H1 (cell line): ENCODE data around the gene CELF4.

Experiments
- CTCF ChIP-seq, 3 experiments: IDR thresholded peaks; 1 replicate in 2 of 3; 2 replicates in 1 of 3; pipeline versions ENCODE4 v1.5.1 to v1.6.1; 2011; ENCODE audit warnings: low read length in 3 of 3, mild to moderate bottlenecking in 3 of 3, inconsistent platforms in 2 of 3, low read depth in 1 of 3, moderate library complexity in 1 of 3; ENCODE audit not compliant: insufficient read depth in 1 of 3; ENCODE audit errors: control extremely low read depth in 1 of 3
- EGR1 ChIP-seq: IDR thresholded peaks from 2 replicates; pipeline ENCODE4 v1.6.1; 2011; ENCODE audit warnings: low read depth, low read length, borderline replicate concordance
- GABPA ChIP-seq: IDR thresholded peaks from 2 replicates; pipeline ENCODE4 v1.6.1; 2011; ENCODE audit warnings: mild to moderate bottlenecking, low read length, moderate library complexity, borderline replicate concordance; ENCODE audit not compliant: insufficient read depth
- JUND ChIP-seq: IDR thresholded peaks from 2 replicates; pipeline ENCODE4 v1.6.1; 2011; ENCODE audit warnings: mild to moderate bottlenecking, improper control_type of control experiment, low read length
- MAX ChIP-seq: IDR thresholded peaks from 2 replicates; pipeline ENCODE4 v1.6.1; 2012; ENCODE audit warnings: inconsistent platforms
- NRF1 ChIP-seq: IDR thresholded peaks from 2 replicates; pipeline ENCODE4 v1.6.1; 2011; ENCODE audit warnings: mild to moderate bottlenecking, low read depth, low read length, improper control_type of control experiment
- POLR2A ChIP-seq, 2 experiments: IDR thresholded peaks; 1 replicate in 1 of 2; 2 replicates in 1 of 2; pipeline ENCODE4 v1.6.1; 2011; ENCODE audit warnings: low read depth in 2 of 2, low read length in 2 of 2, mild to moderate bottlenecking in 2 of 2; ENCODE audit errors: control extremely low read depth in 1 of 2
- RAD21 ChIP-seq, 2 experiments: IDR thresholded peaks in 1 of 2; conservative IDR thresholded peaks in 1 of 2; 2 replicates each; pipeline ENCODE4 v1.6.1; 2011; ENCODE audit warnings: low read depth in 2 of 2, low read length in 2 of 2, improper control_type of control experiment in 1 of 2, inconsistent platforms in 1 of 2, mild to moderate bottlenecking in 1 of 2, moderate library complexity in 1 of 2
- RBBP5 ChIP-seq: IDR thresholded peaks from 2 replicates; pipeline ENCODE4 v1.7.1; 2012; ENCODE audit warnings: low read depth, mild to moderate bottlenecking, inconsistent platforms, low read length, moderate library complexity, borderline replicate concordance
- SP1 ChIP-seq: IDR thresholded peaks from 2 replicates; pipeline ENCODE4 v1.6.1; 2011; ENCODE audit warnings: low read depth, low read length
- SRF ChIP-seq: IDR thresholded peaks from 2 replicates; pipeline ENCODE4 v1.6.1; 2011; ENCODE audit warnings: mild to moderate bottlenecking, low read depth, low read length, moderate library complexity
- YY1 ChIP-seq: IDR thresholded peaks from 2 replicates; pipeline ENCODE4 v1.6.1; 2011; ENCODE audit warnings: low read depth, mild to moderate bottlenecking, low read length

- TF ChIP-seq CTCF (IDR thresholded peaks at IDR 0.05; ENCODE audit: control extremely low read depth in 1 of 3, insufficient read depth in 1 of 3, low read depth in 1 of 3, low read length in 3 of 3) (no peak), YY1 (no peak), POLR2A (IDR thresholded peaks at IDR 0.05; ENCODE audit: control extremely low read depth in 1 of 2, low read depth in 2 of 2, low read length in 2 of 2) (no peak), RBBP5 (no peak), GABPA (no peak), RAD21 (IDR thresholded peaks at IDR 0.05 in 1 of 2, conservative IDR thresholded peaks at IDR 0.05 in 1 of 2; ENCODE audit: low read depth in 2 of 2, low read length in 2 of 2) (no peak), EGR1 (no peak), NRF1 (no peak), SP1 (no peak), MAX (no peak), SRF (no peak), JUND (no peak)
These were observed 177.2 kb downstream of the CELF4 start for GRCh38 chr18:37388413-37388812.
